Transverse colon (tissue), 4 donors: ENCODE measurements around the gene GNB1L. TPM values are rescaled to one million over a fixed set of nuclear protein-coding genes. Genes with fewer than 3 reads are reported as not detected.

ENCODE experiments used
- DNase-seq: peaks from one replicate; pipeline ENCODE4 v3.0.0-alpha.2; 2019
- H3K27ac ChIP-seq, 4 donors: fragments of 200-600 bp; sonication (generic); 2 replicates each; pipeline ENCODE4 v1.5.1; 2016 to 2018; ENCODE audit warnings: inconsistent platforms in 4 of 4
- H3K27me3 ChIP-seq: fragments of 200-600 bp; sonication (generic); 2 replicates; pipeline ENCODE4 v1.5.1; 2017; ENCODE audit warnings: inconsistent platforms
- H3K36me3 ChIP-seq, 4 donors: fragments of 200-600 bp; sonication (generic); 2 replicates each; pipeline ENCODE4 v1.5.1; 2017 to 2019; ENCODE audit warnings: inconsistent platforms in 4 of 4
- H3K4me1 ChIP-seq, 4 donors: fragments of 200-600 bp; sonication (generic); 2 replicates each; pipeline ENCODE4 v1.5.1; 2017 to 2020; ENCODE audit warnings: inconsistent platforms in 4 of 4
- H3K4me3 ChIP-seq, 4 donors: fragments of 200-600 bp; sonication (generic); 1 replicate in 1 of 4; 2 replicates in 3 of 4; pipeline versions ENCODE4 v1.5.1 to v1.6.1; 2017 to 2019; ENCODE audit warnings: inconsistent platforms in 4 of 4
- H3K9me3 ChIP-seq, 2 donors: fragments of 200-600 bp; sonication (generic); 2 replicates each; pipeline ENCODE4 v1.5.1; 2017 to 2019; ENCODE audit warnings: inconsistent platforms in 2 of 2
- EP300 ChIP-seq: sonication (generic); formaldehyde crosslinking; IDR thresholded peaks from one replicate; pipeline ENCODE4 v1.6.1; 2017; ENCODE audit warnings: antibody characterized with exemption, low read depth
- POLR2A ChIP-seq: fragments of 450-650 bp; IDR thresholded peaks from one replicate; pipeline ENCODE4 v1.6.1; 2016; ENCODE audit warnings: antibody characterized with exemption, mild to moderate bottlenecking, moderate library complexity
- POLR2AphosphoS5 ChIP-seq, 3 donors: sonication (generic); formaldehyde crosslinking; IDR thresholded peaks; one replicate each; pipeline ENCODE4 v1.6.1; 2016; ENCODE audit warnings: antibody characterized with exemption in 3 of 3
- WGBS, 2 donors: methylation state at CpG; one replicate each; pipeline ENCODE4 v1.1.5; 2018; ENCODE audit warnings: low coverage in 1 of 2; 5-methylcytosine and 5-hydroxymethylcytosine counted together
- in situ Hi-C, 4 donors: fragments of 200-750 bp; cut with MboI; loops; one replicate each; pipeline versions ENCODE4 v1.15.0 to v1.15.1; 2017; ENCODE audit warnings: low sequenced_read_pairs in 3 of 4, low pct_ligation_motif_present in 1 of 4, low pct_unique_long_range_greater_than_20kb in 1 of 4
- intact Hi-C: fragments of 100-400 bp; cut with DNase I; formaldehyde crosslinking; loops from one replicate; pipeline ENCODE4 v1.15.1; 2023; ENCODE audit warnings: low total_unique reads
- total RNA-seq, 4 donors: library from RNA; depleted of rRNA; stranded (reverse); fragments of >200 nt; gene quantifications; one replicate each; pipeline ENCODE4 v1.1.0, GENCODE V29; 2016
- TF ChIP-seq, protein P1 (sequence below), 5 experiments: fragments of 200-600 bp in 3 of 5; fragments of 450-650 bp in 2 of 5; sonication (generic) in 3 of 5; IDR thresholded peaks; 1 replicate in 2 of 5; 2 replicates in 3 of 5; pipeline ENCODE4 v1.5.1; 2016 to 2017; ENCODE audit warnings: antibody characterized with exemption in 5 of 5, inconsistent platforms in 3 of 5, mild to moderate bottlenecking in 2 of 5, moderate library complexity in 1 of 5

The GNB1L gene
- total RNA-seq, 4 donors from 2014 or later: 0.80 to 4.8 (median 2.8) TPM

DNA sequence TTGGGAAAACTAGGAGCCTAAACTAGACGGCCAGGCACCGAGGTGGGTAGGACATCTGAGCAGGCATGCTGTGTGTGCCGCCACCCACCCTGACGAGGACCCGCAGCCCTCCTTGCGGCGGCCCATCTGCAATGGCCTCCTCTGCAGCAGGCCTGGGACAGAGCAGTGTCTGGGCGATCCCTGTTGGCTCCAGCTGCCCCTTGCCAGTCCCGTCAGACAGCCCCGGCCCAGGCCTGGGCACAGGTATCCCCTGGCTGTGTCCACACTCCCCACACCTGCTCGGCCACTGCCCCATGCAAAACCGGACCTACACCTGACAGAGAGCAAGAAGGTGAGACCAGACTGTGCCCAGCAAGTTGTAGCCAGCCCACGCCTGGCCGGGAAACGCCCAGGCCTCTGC lies 38.7 kb upstream of the GNB1L start:
- no peak for DNase-seq

DNA sequence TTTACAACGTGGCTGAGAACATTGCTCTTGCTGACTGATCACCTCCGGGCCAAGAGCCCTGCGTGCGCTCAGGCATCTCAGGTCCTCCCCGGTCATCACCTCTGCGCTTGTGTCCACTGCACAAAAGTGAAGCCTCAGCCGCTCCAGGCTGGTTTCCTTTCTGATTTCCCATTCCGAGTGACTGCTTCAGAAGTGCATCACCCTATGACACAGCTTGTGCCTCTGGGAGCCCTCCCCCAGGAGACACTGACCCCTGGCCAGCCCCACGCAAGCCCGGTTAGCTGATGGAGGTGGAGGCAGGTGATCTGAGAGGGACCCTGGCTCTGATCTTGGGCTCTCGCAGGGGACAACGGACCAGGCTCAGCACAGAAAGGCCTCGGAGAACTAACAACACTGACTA lies 38.3 kb upstream of the GNB1L start:
- H3K27ac ChIP-seq: peak overlapping the region in 1 of 4 donors; percentile 43
- H3K27me3 ChIP-seq: no peaks in the 10 kb centered on the region
- intact Hi-C loops (no loop called here), in situ Hi-C loops (no loop called here)
- no peak overlapping the region for H3K4me3 ChIP-seq
- H3K9me3 ChIP-seq: no peaks in the 10 kb centered on the region
- peaks cover 0 to 9% (median 4%) of the 10 kb centered on the region in 4 donors for H3K4me1 ChIP-seq
- 86 to 91% methylated on average over 5 to 13 of the region's 13 CpGs for WGBS, 2 donors
- no peak for TF ChIP-seq EP300
- TF ChIP-seq POLR2AphosphoS5 (IDR thresholded peaks at IDR 0.05): no peak
- no peak for TF ChIP-seq POLR2A
- TF ChIP-seq, protein P1, sequence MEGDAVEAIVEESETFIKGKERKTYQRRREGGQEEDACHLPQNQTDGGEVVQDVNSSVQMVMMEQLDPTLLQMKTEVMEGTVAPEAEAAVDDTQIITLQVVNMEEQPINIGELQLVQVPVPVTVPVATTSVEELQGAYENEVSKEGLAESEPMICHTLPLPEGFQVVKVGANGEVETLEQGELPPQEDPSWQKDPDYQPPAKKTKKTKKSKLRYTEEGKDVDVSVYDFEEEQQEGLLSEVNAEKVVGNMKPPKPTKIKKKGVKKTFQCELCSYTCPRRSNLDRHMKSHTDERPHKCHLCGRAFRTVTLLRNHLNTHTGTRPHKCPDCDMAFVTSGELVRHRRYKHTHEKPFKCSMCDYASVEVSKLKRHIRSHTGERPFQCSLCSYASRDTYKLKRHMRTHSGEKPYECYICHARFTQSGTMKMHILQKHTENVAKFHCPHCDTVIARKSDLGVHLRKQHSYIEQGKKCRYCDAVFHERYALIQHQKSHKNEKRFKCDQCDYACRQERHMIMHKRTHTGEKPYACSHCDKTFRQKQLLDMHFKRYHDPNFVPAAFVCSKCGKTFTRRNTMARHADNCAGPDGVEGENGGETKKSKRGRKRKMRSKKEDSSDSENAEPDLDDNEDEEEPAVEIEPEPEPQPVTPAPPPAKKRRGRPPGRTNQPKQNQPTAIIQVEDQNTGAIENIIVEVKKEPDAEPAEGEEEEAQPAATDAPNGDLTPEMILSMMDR (IDR thresholded peaks at IDR 0.05): no peak
- no peak for DNase-seq
- H3K36me3 ChIP-seq: no peaks in the 10 kb centered on the region

More for the DNA sequence above, 38.7 kb upstream of the GNB1L start:
- H3K4me3 ChIP-seq: no peak overlapping the region
- TF ChIP-seq, protein P1 (IDR thresholded peaks at IDR 0.05): no peak
- TF ChIP-seq EP300: no peak
- no peak for TF ChIP-seq POLR2A
- no peak for TF ChIP-seq POLR2AphosphoS5 (IDR thresholded peaks at IDR 0.05)
- H3K9me3 ChIP-seq: no peaks in the 10 kb centered on the region
- no peaks in the 10 kb centered on the region for H3K27me3 ChIP-seq
- H3K27ac ChIP-seq: no peak overlapping the region
- in situ Hi-C loops: no loop called here
- peaks cover 0 to 9% (median 4%) of the 10 kb centered on the region in 4 donors for H3K4me1 ChIP-seq
- intact Hi-C loops: no loop called here
- whole genome bisulfite sequencing, 2 donors: 91% methylated on average over 13 of the region's 15 CpGs; no CpG with 5 or more reads in 1 of the 2 donors
- no peaks in the 10 kb centered on the region for H3K36me3 ChIP-seq

DNA sequence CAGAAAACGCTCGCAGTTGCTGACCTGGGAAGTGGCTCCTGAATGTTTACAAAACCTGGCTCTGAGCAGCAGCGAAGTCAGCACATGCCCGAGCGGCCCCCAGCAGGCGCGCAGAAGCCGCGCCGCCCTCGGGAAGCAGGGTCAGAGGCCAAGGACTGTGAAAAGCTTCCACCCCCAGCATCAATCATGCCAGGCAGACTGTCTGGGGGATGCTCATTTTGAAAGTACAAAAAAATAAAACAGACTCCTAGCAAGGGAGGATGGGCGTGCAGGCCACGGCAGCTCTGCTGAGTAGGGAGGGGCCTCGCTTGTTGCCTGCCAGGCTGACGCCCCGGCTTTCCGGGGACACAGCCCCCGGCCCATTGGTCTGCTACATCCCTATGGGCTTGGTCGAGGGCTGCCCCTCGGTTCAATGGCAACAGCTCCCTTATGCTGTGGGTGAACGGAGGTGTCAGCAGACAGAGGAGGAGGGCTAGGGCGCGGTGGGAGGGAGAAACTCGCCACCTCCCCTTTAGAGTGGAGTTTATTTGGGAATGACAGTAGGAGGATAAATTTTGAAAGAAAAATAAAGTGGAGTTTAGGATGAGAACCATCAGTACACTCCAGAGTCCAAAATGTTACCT lies 37.7 kb upstream of the GNB1L start:
- H3K4me3 ChIP-seq: no peak overlapping the region
- in situ Hi-C loops: no loop called here
- intact Hi-C loops: no loop called here
- no peak for TF ChIP-seq POLR2A
- no peak for TF ChIP-seq EP300
- TF ChIP-seq, protein P1 (IDR thresholded peaks at IDR 0.05): no peak
- TF ChIP-seq POLR2AphosphoS5 (IDR thresholded peaks at IDR 0.05): no peak
- whole genome bisulfite sequencing, 2 donors: 64 to 67% methylated on average over 13 to 24 of the region's 24 CpGs
- H3K36me3 ChIP-seq: no peaks in the 10 kb centered on the region
- H3K27ac ChIP-seq: peak overlapping the region in 3 of 4 donors; percentile 43 to 62 (median 48)
- peaks cover 0 to 9% (median 4%) of the 10 kb centered on the region in 4 donors for H3K4me1 ChIP-seq
- H3K9me3 ChIP-seq: no peaks in the 10 kb centered on the region
- no peaks in the 10 kb centered on the region for H3K27me3 ChIP-seq
- DNase-seq: no peak

DNA sequence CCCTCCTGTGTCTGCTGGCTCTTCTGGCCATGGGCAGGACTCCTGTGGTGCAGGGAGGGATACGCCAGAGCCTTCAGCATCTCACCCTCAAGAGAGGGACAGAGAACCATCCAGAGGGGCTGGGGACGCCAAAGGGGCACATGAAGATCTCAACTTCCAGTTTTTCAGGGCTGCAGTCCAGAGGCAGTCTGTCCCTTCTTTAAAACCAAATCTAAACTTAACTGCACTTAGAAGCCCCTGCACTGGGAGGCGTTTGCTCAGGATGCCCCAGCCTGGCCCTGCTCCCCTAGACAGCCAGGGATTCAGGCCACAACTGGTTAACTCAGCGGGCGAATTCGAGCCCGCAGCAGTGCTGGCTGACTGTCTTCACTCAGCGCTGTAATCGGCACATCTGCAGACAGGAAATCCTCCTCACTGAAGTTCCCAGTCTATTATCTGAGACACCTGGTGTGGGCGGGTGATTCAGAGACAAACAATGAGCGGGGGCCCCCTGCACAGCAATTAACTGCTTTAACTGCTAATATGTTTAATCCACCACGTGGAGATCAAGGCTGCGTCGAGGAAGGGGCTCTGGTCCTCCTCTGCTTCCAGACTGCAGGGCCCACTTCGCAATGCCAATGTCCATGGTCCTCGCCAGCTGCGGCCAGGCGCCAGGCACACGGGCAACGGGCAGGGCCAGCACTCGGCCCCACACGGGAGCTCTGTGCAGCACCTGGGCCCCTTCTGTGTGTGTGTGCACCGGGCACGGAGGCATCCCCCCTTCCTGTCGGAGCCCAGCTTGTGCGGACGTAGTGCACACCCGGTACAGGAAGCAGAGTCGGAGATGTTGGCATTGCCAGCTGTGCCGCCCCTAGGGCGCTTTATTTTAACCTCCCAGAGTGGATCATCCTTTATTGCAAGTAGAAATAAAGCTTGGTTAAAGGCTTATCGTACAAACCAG lies 36.9 kb upstream of the GNB1L start:
- peak overlapping the region; percentile 38 to 62 (median 46) for H3K27ac ChIP-seq
- peaks cover 0 to 9% (median 4%) of the 10 kb centered on the region in 4 donors for H3K4me1 ChIP-seq
- H3K27me3 ChIP-seq: no peaks in the 10 kb centered on the region
- in situ Hi-C loops: no loop called here
- WGBS, 2 donors: 53 to 60% methylated on average over 1 to 32 of the region's 32 CpGs
- TF ChIP-seq EP300 (no peak), POLR2AphosphoS5 (IDR thresholded peaks at IDR 0.05) (no peak), POLR2A (no peak)
- H3K36me3 ChIP-seq: no peaks in the 10 kb centered on the region
- no peak overlapping the region for H3K4me3 ChIP-seq
- intact Hi-C loops: no loop called here
- H3K9me3 ChIP-seq: no peaks in the 10 kb centered on the region
- DNase-seq: no peak
